ENCODE measurements around the gene ZNF605. TPM values are rescaled to one million over a fixed set of nuclear protein-coding genes. Genes with fewer than 3 reads are reported as not detected.

The ZNF605 gene
- total and polyA plus RNA-seq, 2 donors (not counting 1 experiment from before 2014, with no cell fraction given) = 6.0 to 21.7 TPM

DNA sequence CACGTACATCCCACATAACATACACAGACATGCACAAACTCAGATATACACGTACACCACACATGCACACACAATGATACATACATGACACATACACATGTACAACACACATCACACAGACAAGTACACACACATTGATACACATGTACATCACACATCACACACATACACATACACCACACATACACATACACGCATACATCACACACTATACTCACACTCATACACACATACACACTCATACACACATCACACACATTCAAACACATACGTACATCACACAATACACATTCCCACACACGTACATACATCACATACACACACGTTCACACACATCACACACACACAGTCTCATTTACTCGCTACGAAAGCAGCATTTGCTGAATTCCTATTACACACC, 4.5 kb downstream of the ZNF605 start:
- ATAC-seq (ENCODE audit: low read depth) (no peak), DNase-seq (no peak)
- Histone ChIP-seq H2AFZ (ENCODE audit: insufficient read depth, low read depth, low read length, poor library complexity, severe bottlenecking) (no peak overlapping the region), H3K9me3 (ENCODE audit: control extremely low read depth in 1 of 3, control insufficient read depth in 2 of 3, insufficient read depth in 1 of 3, low read length in 2 of 3) (peaks cover 5 to 57% (median 7%) of the 10 kb centered on the region in 3 donors), H3K79me2 (ENCODE audit: control insufficient read depth, insufficient read depth, low read length) (peaks cover 92% of the 10 kb centered on the region), H3K4me2 (replicated peaks; ENCODE audit: low read depth, low read length, poor library complexity, severe bottlenecking) (no peak overlapping the region), H3K4me1 (ENCODE audit: control insufficient read depth in 2 of 2, insufficient read depth in 2 of 2, low read length in 2 of 2) (peaks cover 11 to 14% of the 10 kb centered on the region in 2 donors), H3K27ac (ENCODE audit: low read length in 2 of 2) (no peak overlapping the region), H3K9ac (ENCODE audit: low read length) (no peak overlapping the region), H4K20me1 (ENCODE audit: control insufficient read depth, insufficient read depth, low read length, poor library complexity, severe bottlenecking) (peaks cover 20% of the 10 kb centered on the region), H3K27me3 (replicated peaks in 1 of 4; ENCODE audit: control extremely low read depth in 1 of 4, control insufficient read depth in 3 of 4, insufficient read depth in 4 of 4, low read length in 3 of 4) (no peaks in the 10 kb centered on the region), H3K36me3 (replicated peaks in 1 of 2; ENCODE audit: control extremely low read depth in 1 of 2, control insufficient read depth in 1 of 2, extremely low read depth in 1 of 2, insufficient read depth in 2 of 2, low read length in 1 of 2) (peaks cover 0 to 18% of the 10 kb centered on the region in 2 experiments), H3K4me3 (ENCODE audit: control extremely low read depth in 1 of 5, extremely low read depth in 1 of 5, insufficient read depth in 1 of 5, low read depth in 2 of 5, low read length in 4 of 5) (no peak overlapping the region)
- TF ChIP-seq, protein P1, sequence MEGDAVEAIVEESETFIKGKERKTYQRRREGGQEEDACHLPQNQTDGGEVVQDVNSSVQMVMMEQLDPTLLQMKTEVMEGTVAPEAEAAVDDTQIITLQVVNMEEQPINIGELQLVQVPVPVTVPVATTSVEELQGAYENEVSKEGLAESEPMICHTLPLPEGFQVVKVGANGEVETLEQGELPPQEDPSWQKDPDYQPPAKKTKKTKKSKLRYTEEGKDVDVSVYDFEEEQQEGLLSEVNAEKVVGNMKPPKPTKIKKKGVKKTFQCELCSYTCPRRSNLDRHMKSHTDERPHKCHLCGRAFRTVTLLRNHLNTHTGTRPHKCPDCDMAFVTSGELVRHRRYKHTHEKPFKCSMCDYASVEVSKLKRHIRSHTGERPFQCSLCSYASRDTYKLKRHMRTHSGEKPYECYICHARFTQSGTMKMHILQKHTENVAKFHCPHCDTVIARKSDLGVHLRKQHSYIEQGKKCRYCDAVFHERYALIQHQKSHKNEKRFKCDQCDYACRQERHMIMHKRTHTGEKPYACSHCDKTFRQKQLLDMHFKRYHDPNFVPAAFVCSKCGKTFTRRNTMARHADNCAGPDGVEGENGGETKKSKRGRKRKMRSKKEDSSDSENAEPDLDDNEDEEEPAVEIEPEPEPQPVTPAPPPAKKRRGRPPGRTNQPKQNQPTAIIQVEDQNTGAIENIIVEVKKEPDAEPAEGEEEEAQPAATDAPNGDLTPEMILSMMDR (IDR thresholded peaks at IDR 0.05) = no peak
- no peak for TF ChIP-seq EZH2 (IDR thresholded peaks at IDR 0.05; ENCODE audit: borderline replicate concordance, insufficient read depth, low read depth, low read length, poor library complexity, severe bottlenecking)
- CTCF ChIA-PET = no interaction called here
- H3K4me1 Mint-ChIP-seq = peaks cover 22% of the 10 kb centered on the region
- intact Hi-C loops (cut with micrococcal nuclease) = no loop called here
- over 99% methylated on average over 8 of the region's 8 CpGs for WGBS (ENCODE audit: insufficient coverage)
- H3K4me3 Mint-ChIP-seq = no peak overlapping the region
- H3K9me3 Mint-ChIP-seq (ENCODE audit: insufficient read depth) = peaks cover 2% of the 10 kb centered on the region
- no peaks in the 10 kb centered on the region for H3K27me3 Mint-ChIP-seq
- H3K27ac Mint-ChIP-seq = no peak overlapping the region
- POLR2A ChIA-PET = no interaction called here

DNA sequence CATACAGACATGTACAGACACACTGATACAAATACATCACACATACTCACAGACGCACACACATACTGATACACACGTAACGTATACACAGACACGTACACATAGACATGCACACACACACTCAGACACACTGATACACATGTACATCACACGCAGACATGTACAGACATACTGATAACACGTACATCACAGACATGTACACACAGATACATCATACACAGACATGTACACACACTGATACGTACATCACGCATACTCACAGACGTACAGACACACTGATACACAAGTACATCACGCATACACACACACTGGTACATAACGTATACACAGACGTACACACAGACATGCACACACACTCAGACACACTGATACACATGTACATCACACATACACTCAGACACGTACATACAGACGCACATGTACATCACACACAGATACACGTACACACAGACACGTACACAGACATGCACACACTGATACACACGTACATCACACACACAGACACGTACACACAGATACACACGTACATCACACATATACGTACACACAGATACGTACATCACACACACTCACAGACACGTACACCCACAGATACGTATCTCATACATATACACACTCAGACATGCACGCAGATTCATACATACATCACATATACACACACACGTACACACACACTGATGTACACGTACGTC, 5.1 kb downstream of the ZNF605 start:
- Histone ChIP-seq H3K4me2 (replicated peaks; ENCODE audit: low read depth, low read length, poor library complexity, severe bottlenecking) (no peak overlapping the region), H3K27me3 (replicated peaks in 1 of 4; ENCODE audit: control extremely low read depth in 1 of 4, control insufficient read depth in 3 of 4, insufficient read depth in 4 of 4, low read length in 3 of 4) (no peaks in the 10 kb centered on the region), H4K20me1 (ENCODE audit: control insufficient read depth, insufficient read depth, low read length, poor library complexity, severe bottlenecking) (peaks cover 20% of the 10 kb centered on the region), H3K9ac (ENCODE audit: low read length) (no peak overlapping the region), H3K4me1 (ENCODE audit: control insufficient read depth in 2 of 2, insufficient read depth in 2 of 2, low read length in 2 of 2) (peaks cover 11 to 12% of the 10 kb centered on the region in 2 donors), H3K27ac (ENCODE audit: low read length in 2 of 2) (no peak overlapping the region), H2AFZ (ENCODE audit: insufficient read depth, low read depth, low read length, poor library complexity, severe bottlenecking) (no peak overlapping the region), H3K36me3 (replicated peaks in 1 of 2; ENCODE audit: control extremely low read depth in 1 of 2, control insufficient read depth in 1 of 2, extremely low read depth in 1 of 2, insufficient read depth in 2 of 2, low read length in 1 of 2) (peaks cover 0 to 21% of the 10 kb centered on the region in 2 experiments), H3K9me3 (ENCODE audit: control extremely low read depth in 1 of 3, control insufficient read depth in 2 of 3, insufficient read depth in 1 of 3, low read length in 2 of 3) (peaks cover 5 to 64% (median 7%) of the 10 kb centered on the region in 3 donors), H3K79me2 (ENCODE audit: control insufficient read depth, insufficient read depth, low read length) (peaks cover 93% of the 10 kb centered on the region), H3K4me3 (ENCODE audit: control extremely low read depth in 1 of 5, extremely low read depth in 1 of 5, insufficient read depth in 1 of 5, low read depth in 2 of 5, low read length in 4 of 5) (no peak overlapping the region)
- 97% methylated on average over 27 of the region's 27 CpGs for WGBS (ENCODE audit: insufficient coverage)
- Mint-ChIP-seq H3K27ac (no peak overlapping the region), H3K4me3 (no peak overlapping the region), H3K27me3 (no peaks in the 10 kb centered on the region), H3K4me1 (peaks cover 18% of the 10 kb centered on the region), H3K9me3 (ENCODE audit: insufficient read depth) (peaks cover 2% of the 10 kb centered on the region)
- DNase-seq (no peak), ATAC-seq (ENCODE audit: low read depth) (no peak)
- ChIA-PET POLR2A (no interaction called here), CTCF (no interaction called here)
- intact Hi-C loops (cut with micrococcal nuclease) = no loop called here
- TF ChIP-seq EZH2 (IDR thresholded peaks at IDR 0.05; ENCODE audit: borderline replicate concordance, insufficient read depth, low read depth, low read length, poor library complexity, severe bottlenecking) = no peak
- TF ChIP-seq, protein P1 (IDR thresholded peaks at IDR 0.05) = no peak

Data from B cell (primary cell).